OCI-LY1 (cell line): ENCODE results near the gene HOXD9.

Source experiments
- H2AFZ ChIP-seq: fragments of 200-600 bp; sonication (generic), shearing (Covaris generic); 2 replicates; pipeline ENCODE4 v1.6.0; 2014; ENCODE audit warnings: antibody characterized with exemption, mild to moderate bottlenecking, low read length
- H3F3A ChIP-seq: fragments of 200-600 bp; sonication (generic), shearing (Covaris generic); 2 replicates; pipeline ENCODE4 v1.6.0; 2014; ENCODE audit warnings: mild to moderate bottlenecking, antibody characterized with exemption, low read length, moderate library complexity; ENCODE audit not compliant: insufficient read depth
- H3K27ac ChIP-seq: fragments of 200-600 bp; sonication (generic); 2 replicates; pipeline ENCODE4 v1.5.1; 2014; ENCODE audit warnings: low read length, mixed run types, mild to moderate bottlenecking, low read depth; ENCODE audit not compliant: poor library complexity, severe bottlenecking
- H3K27me3 ChIP-seq: fragments of 200-600 bp; sonication (generic); 2 replicates; pipeline ENCODE4 v1.6.0; 2014; ENCODE audit warnings: antibody characterized with exemption, mild to moderate bottlenecking, low read length, moderate library complexity; ENCODE audit not compliant: insufficient read depth
- H3K36me3 ChIP-seq: fragments of 200-600 bp; sonication (generic); 2 replicates; pipeline ENCODE4 v1.6.1; 2014; ENCODE audit warnings: mild to moderate bottlenecking, antibody characterized with exemption, low read length, moderate library complexity, mixed read lengths; ENCODE audit not compliant: insufficient read depth
- H3K4me1 ChIP-seq: fragments of 200-600 bp; sonication (generic); 2 replicates; pipeline ENCODE4 v1.5.1; 2014; ENCODE audit warnings: mild to moderate bottlenecking, low read length, moderate library complexity; ENCODE audit not compliant: insufficient read depth, severe bottlenecking
- H3K4me2 ChIP-seq: fragments of 200-600 bp; sonication (generic), shearing (Covaris generic); 2 replicates; pipeline ENCODE4 v1.6.1; 2014; ENCODE audit warnings: low read length
- H3K4me3 ChIP-seq: fragments of 200-600 bp; sonication (generic); 2 replicates; pipeline ENCODE4 v1.5.1; 2014; ENCODE audit warnings: low read length, low read depth, mild to moderate bottlenecking, mixed read lengths; ENCODE audit not compliant: poor library complexity, severe bottlenecking
- H3K79me2 ChIP-seq: fragments of 200-600 bp; shearing (Covaris generic); 2 replicates; pipeline ENCODE4 v1.6.1; 2016; ENCODE audit warnings: mixed run types, low read length, mixed read lengths; ENCODE audit not compliant: insufficient read depth
- H3K9ac ChIP-seq: fragments of 200-600 bp; sonication (generic), shearing (Covaris generic); 2 replicates; pipeline ENCODE4 v1.6.1; 2014; ENCODE audit warnings: mild to moderate bottlenecking, low read length, mixed read lengths
- H3K9me2 ChIP-seq: fragments of 200-600 bp; sonication (generic), shearing (Covaris generic); 2 replicates; pipeline ENCODE4 v1.6.1; 2014; ENCODE audit warnings: low read depth, mild to moderate bottlenecking, low read length, mixed read lengths
- H3K9me3 ChIP-seq: fragments of 200-600 bp; shearing (Covaris generic); 2 replicates; pipeline ENCODE4 v1.6.1; 2014; ENCODE audit warnings: low read length, mixed read lengths
- H4K20me1 ChIP-seq: fragments of 200-600 bp; sonication (generic), shearing (Covaris generic); 2 replicates; pipeline ENCODE4 v1.6.0; 2016; ENCODE audit warnings: mild to moderate bottlenecking, low read length; ENCODE audit not compliant: insufficient read depth
- EZH2 ChIP-seq: fragments of 200-600 bp; sonication (generic), shearing (Covaris generic); IDR thresholded peaks from 2 replicates; pipeline ENCODE4 v1.8.0; 2017; ENCODE audit warnings: borderline replicate concordance, mixed run types, mild to moderate bottlenecking, antibody characterized with exemption, low read length, moderate library complexity, mixed read lengths
- TF ChIP-seq, protein P1 (sequence below): fragments of 200-600 bp; sonication (generic), shearing (Covaris generic); IDR thresholded peaks from 2 replicates; pipeline ENCODE4 v1.5.1; 2017; ENCODE audit warnings: mild to moderate bottlenecking, antibody characterized with exemption, low read length, moderate library complexity, mixed read lengths

The HOXD9 gene

DNA sequence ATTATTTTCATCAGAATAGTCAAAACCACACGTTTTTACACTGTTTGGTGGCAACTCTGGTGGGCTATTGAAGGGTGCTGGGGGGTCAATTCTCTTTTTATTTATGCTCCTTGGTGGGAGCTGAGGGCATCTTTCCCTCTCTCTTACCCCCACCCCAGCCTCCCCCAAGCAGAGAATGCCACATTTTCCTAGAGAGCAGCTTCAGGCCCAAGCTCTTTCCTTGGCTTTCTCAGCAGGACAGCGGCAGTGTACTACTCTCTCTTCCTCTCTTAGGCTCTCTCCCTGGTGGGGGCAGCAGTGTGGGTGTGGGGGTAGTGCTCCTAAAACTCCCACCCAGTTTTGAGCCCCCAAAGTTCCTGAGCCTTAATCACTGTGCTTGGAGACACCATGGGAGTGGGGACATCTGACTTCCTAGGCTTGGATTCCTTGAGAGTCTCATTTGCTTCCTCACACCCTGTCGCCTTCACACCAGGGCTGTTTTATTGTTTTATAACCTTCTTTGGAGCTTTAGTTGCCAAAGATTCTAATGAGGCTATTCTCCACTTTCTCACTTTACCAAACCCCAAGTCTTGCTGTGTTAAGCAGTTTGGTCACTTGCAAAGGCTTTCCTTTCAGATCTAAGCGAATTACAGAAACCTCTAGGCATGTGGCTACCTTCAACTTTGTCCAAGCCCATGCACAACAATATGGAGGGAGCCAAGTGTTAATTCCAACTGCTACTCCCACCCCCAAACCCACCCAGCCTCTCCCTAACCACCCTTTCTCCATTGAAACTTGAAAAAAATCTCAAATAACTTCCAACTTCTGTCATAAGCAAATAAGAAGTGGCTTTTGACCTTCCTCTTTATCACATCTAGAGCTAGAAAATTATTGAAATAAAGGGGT, 22.8 kb downstream of the HOXD9 start:
- Histone ChIP-seq H3K27me3 (0 out of 2 replicates have a peak, but pooled peaks cover 3% of the 10 kb centered on the region), H3K9ac (no peak overlapping the region), H3K4me3 (no peak overlapping the region), H3K9me2 (no peaks in the 10 kb centered on the region), H3F3A (no peaks in the 10 kb centered on the region), H3K9me3 (no peaks in the 10 kb centered on the region), H3K27ac (no peak overlapping the region), H4K20me1 (no peaks in the 10 kb centered on the region), H3K4me2 (no peak overlapping the region), H3K4me1 (peaks cover under 1% of the 10 kb centered on the region), H3K79me2 (no peaks in the 10 kb centered on the region), H2AFZ (no peak overlapping the region), H3K36me3 (no peaks in the 10 kb centered on the region)
- no peak for TF ChIP-seq EZH2
- TF ChIP-seq, protein P1, sequence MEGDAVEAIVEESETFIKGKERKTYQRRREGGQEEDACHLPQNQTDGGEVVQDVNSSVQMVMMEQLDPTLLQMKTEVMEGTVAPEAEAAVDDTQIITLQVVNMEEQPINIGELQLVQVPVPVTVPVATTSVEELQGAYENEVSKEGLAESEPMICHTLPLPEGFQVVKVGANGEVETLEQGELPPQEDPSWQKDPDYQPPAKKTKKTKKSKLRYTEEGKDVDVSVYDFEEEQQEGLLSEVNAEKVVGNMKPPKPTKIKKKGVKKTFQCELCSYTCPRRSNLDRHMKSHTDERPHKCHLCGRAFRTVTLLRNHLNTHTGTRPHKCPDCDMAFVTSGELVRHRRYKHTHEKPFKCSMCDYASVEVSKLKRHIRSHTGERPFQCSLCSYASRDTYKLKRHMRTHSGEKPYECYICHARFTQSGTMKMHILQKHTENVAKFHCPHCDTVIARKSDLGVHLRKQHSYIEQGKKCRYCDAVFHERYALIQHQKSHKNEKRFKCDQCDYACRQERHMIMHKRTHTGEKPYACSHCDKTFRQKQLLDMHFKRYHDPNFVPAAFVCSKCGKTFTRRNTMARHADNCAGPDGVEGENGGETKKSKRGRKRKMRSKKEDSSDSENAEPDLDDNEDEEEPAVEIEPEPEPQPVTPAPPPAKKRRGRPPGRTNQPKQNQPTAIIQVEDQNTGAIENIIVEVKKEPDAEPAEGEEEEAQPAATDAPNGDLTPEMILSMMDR, result no peak

DNA sequence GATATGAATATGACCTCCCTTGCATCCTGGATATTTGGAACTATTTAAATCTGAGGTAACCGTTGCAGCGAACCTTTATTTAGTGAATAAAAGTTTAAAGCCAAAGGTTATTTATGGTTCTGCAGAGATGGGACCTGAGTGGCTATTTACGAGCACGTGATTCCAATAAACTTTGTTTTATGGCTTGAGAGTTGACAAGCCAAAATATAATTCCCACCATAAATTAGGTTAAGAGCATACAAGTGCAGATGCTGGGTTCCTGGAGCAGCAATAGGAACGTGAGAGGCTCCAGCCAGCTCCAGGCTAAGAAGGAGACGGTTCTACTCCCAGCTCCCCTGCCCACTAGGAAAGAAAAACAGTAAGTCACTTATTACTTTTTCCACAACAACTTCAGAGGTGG, 23.6 kb downstream of the HOXD9 start:
- 0 out of 2 replicates have a peak, but pooled peaks cover 3% of the 10 kb centered on the region for H3K27me3 ChIP-seq
- no peak overlapping the region for H3K9ac ChIP-seq
- no peak overlapping the region for H3K27ac ChIP-seq
- no peaks in the 10 kb centered on the region for H4K20me1 ChIP-seq
- no peaks in the 10 kb centered on the region for H3K79me2 ChIP-seq
- no peak overlapping the region for H3K4me2 ChIP-seq
- no peak overlapping the region for H3K4me3 ChIP-seq
- H3K36me3 ChIP-seq, result no peaks in the 10 kb centered on the region
- no peaks in the 10 kb centered on the region for H3K9me3 ChIP-seq
- no peaks in the 10 kb centered on the region for H3K4me1 ChIP-seq
- no peaks in the 10 kb centered on the region for H3F3A ChIP-seq
- TF ChIP-seq, protein P1, result no peak
- no peak for TF ChIP-seq EZH2
- H2AFZ ChIP-seq, result no peak overlapping the region
- H3K9me2 ChIP-seq, result no peaks in the 10 kb centered on the region

DNA sequence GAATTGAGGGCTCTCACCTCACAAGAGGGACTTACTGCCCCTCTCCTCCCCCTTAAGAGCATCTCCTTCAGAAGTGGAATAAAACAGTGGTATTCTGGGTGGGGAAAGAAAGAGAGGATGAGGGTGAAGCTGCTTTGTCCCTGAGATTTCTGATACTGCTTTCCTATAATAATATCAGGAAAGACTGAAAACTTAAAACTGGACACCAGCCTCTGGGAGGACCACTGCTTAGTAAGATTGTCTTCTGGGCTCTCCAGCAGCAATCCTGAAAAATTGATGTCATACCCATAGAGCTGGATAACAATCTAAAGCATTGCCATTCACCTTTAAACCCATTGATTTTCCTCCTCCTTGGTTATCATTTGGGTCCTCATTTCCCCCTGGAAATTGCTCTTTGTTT, 24.1 kb downstream of the HOXD9 start:
- H3K4me2 ChIP-seq, result no peak overlapping the region
- no peaks in the 10 kb centered on the region for H3K9me2 ChIP-seq
- no peaks in the 10 kb centered on the region for H3K9me3 ChIP-seq
- no peak for TF ChIP-seq EZH2
- TF ChIP-seq, protein P1, result no peak
- no peak overlapping the region for H3K9ac ChIP-seq
- 0 out of 2 replicates have a peak, but pooled peaks cover 3% of the 10 kb centered on the region for H3K27me3 ChIP-seq
- no peaks in the 10 kb centered on the region for H3K79me2 ChIP-seq
- no peak overlapping the region for H3K4me3 ChIP-seq
- H3K4me1 ChIP-seq, result no peaks in the 10 kb centered on the region
- no peaks in the 10 kb centered on the region for H3K36me3 ChIP-seq
- no peak overlapping the region for H2AFZ ChIP-seq
- H3F3A ChIP-seq, result no peaks in the 10 kb centered on the region
- H3K27ac ChIP-seq, result no peak overlapping the region
- no peaks in the 10 kb centered on the region for H4K20me1 ChIP-seq
